ENCODE measurements around the gene ANKRD52.
"Not testable (repeated sequence)": the region's sequence is repeated elsewhere in the genome, so short reads cannot be mapped to it uniquely, and the experiment has no call there.

ANKRD52 gene

GRCh38 chr12:56286044-56286830 is 28.1 kb upstream of the ANKRD52 start:
- H3K4me3 Mint-ChIP-seq, result no peak overlapping the region
- H3K4me1 Mint-ChIP-seq (ENCODE audit: low read depth), result peaks cover 12% of the 10 kb centered on the region
- H3K27me3 Mint-ChIP-seq, result no peaks in the 10 kb centered on the region
- no peaks in the 10 kb centered on the region for H3K9me3 Mint-ChIP-seq
- peaks cover 62% of the 10 kb centered on the region for H3K36me3 Mint-ChIP-seq (ENCODE audit: low read depth)
- H3K27ac Mint-ChIP-seq, result no peak overlapping the region

- not testable (repeated sequence) for H3K27ac Mint-ChIP-seq; H3K27me3 Mint-ChIP-seq; H3K4me1 Mint-ChIP-seq (ENCODE audit: low read depth); H3K4me3 Mint-ChIP-seq; H3K9me3 Mint-ChIP-seq
- peaks cover 54% of the 10 kb centered on the region for H3K36me3 Mint-ChIP-seq (ENCODE audit: low read depth)
These were observed 26.1 kb upstream of the ANKRD52 start for GRCh38 chr12:56284263-56284662.

GRCh38 chr12:56282579-56282978 is 24.4 kb upstream of the ANKRD52 start:
- no peaks in the 10 kb centered on the region for H3K4me1 Mint-ChIP-seq (ENCODE audit: low read depth)
- H3K9me3 Mint-ChIP-seq, result no peaks in the 10 kb centered on the region
- H3K4me3 Mint-ChIP-seq, result no peak overlapping the region
- peaks cover 60% of the 10 kb centered on the region for H3K36me3 Mint-ChIP-seq (ENCODE audit: low read depth)
- no peak overlapping the region for H3K27ac Mint-ChIP-seq
- no peaks in the 10 kb centered on the region for H3K27me3 Mint-ChIP-seq

GRCh38 chr12:56282030-56282429 is 23.8 kb upstream of the ANKRD52 start:
- Mint-ChIP-seq H3K27me3 (no peaks in the 10 kb centered on the region), H3K27ac (no peak overlapping the region), H3K4me3 (no peak overlapping the region), H3K4me1 (ENCODE audit: low read depth) (no peaks in the 10 kb centered on the region), H3K9me3 (no peaks in the 10 kb centered on the region), H3K36me3 (ENCODE audit: low read depth) (peaks cover 61% of the 10 kb centered on the region)

GRCh38 chr12:56280849-56281248 is 22.7 kb upstream of the ANKRD52 start:
- no peak overlapping the region for H3K4me3 Mint-ChIP-seq
- H3K27me3 Mint-ChIP-seq, result no peaks in the 10 kb centered on the region
- H3K36me3 Mint-ChIP-seq (ENCODE audit: low read depth), result peaks cover 57% of the 10 kb centered on the region
- peak overlapping the region; percentile 50 for H3K27ac Mint-ChIP-seq
- H3K9me3 Mint-ChIP-seq, result no peaks in the 10 kb centered on the region
- no peaks in the 10 kb centered on the region for H3K4me1 Mint-ChIP-seq (ENCODE audit: low read depth)

GRCh38 chr12:56278905-56279304 is 20.7 kb upstream of the ANKRD52 start:
- H3K4me1 Mint-ChIP-seq (ENCODE audit: low read depth), result no peaks in the 10 kb centered on the region
- no peaks in the 10 kb centered on the region for H3K9me3 Mint-ChIP-seq
- H3K4me3 Mint-ChIP-seq, result no peak overlapping the region
- peaks cover 64% of the 10 kb centered on the region for H3K36me3 Mint-ChIP-seq (ENCODE audit: low read depth)
- no peaks in the 10 kb centered on the region for H3K27me3 Mint-ChIP-seq
- H3K27ac Mint-ChIP-seq, result no peak overlapping the region

- H3K27ac Mint-ChIP-seq, result no peak overlapping the region
- no peaks in the 10 kb centered on the region for H3K27me3 Mint-ChIP-seq
- H3K36me3 Mint-ChIP-seq (ENCODE audit: low read depth), result peaks cover 62% of the 10 kb centered on the region
- no peaks in the 10 kb centered on the region for H3K9me3 Mint-ChIP-seq
- no peaks in the 10 kb centered on the region for H3K4me1 Mint-ChIP-seq (ENCODE audit: low read depth)
- no peak overlapping the region for H3K4me3 Mint-ChIP-seq
These were observed 16.1 kb upstream of the ANKRD52 start for GRCh38 chr12:56274299-56274698.

GRCh38 chr12:56272468-56272867 is 14.3 kb upstream of the ANKRD52 start:
- not testable (repeated sequence) for H3K27ac Mint-ChIP-seq; H3K9me3 Mint-ChIP-seq; H3K4me1 Mint-ChIP-seq (ENCODE audit: low read depth); H3K4me3 Mint-ChIP-seq; H3K27me3 Mint-ChIP-seq
- H3K36me3 Mint-ChIP-seq (ENCODE audit: low read depth), result peaks cover 50% of the 10 kb centered on the region

- Mint-ChIP-seq H3K4me3 (no peak overlapping the region), H3K27me3 (no peaks in the 10 kb centered on the region), H3K4me1 (ENCODE audit: low read depth) (peaks cover 13% of the 10 kb centered on the region), H3K36me3 (ENCODE audit: low read depth) (peaks cover 46% of the 10 kb centered on the region), H3K9me3 (no peaks in the 10 kb centered on the region), H3K27ac (no peak overlapping the region)
These were observed 12.8 kb upstream of the ANKRD52 start for GRCh38 chr12:56271031-56271430.

- peaks cover 19% of the 10 kb centered on the region for H3K36me3 Mint-ChIP-seq (ENCODE audit: low read depth)
- peaks cover 17% of the 10 kb centered on the region for H3K4me1 Mint-ChIP-seq (ENCODE audit: low read depth)
- no peak overlapping the region for H3K27ac Mint-ChIP-seq
- no peaks in the 10 kb centered on the region for H3K9me3 Mint-ChIP-seq
- H3K27me3 Mint-ChIP-seq, result no peaks in the 10 kb centered on the region
- peak overlapping the region; percentile 86 for H3K4me3 Mint-ChIP-seq
These were observed 9.4 kb upstream of the ANKRD52 start for GRCh38 chr12:56267443-56268071.

GRCh38 chr12:56266693-56267442 is 8.7 kb upstream of the ANKRD52 start, which contains the start of gene COQ10A:
TSS of gene COQ10A (plus strand) at chr12:56266942. CDS start at chr12:56267119, 177 bp downstream.
- H3K4me1 Mint-ChIP-seq (ENCODE audit: low read depth), result peaks cover 17% of the 10 kb centered on the region
- no peaks in the 10 kb centered on the region for H3K27me3 Mint-ChIP-seq
- H3K4me3 Mint-ChIP-seq, result peak within 1 kb of the TSS; percentile 86
- H3K27ac Mint-ChIP-seq, result peak within 1 kb of the TSS; percentile 82
- peaks cover 16% of the 10 kb centered on the region for H3K36me3 Mint-ChIP-seq (ENCODE audit: low read depth)
- H3K9me3 Mint-ChIP-seq, result no peaks in the 10 kb centered on the region

GRCh38 chr12:56266068-56266692 is 8.0 kb upstream of the ANKRD52 start:
- not testable (repeated sequence) for H3K27me3 Mint-ChIP-seq, H3K9me3 Mint-ChIP-seq
- peaks cover 17% of the 10 kb centered on the region for H3K4me1 Mint-ChIP-seq (ENCODE audit: low read depth)

GRCh38 chr12:56262955-56263354 is 4.8 kb upstream of the ANKRD52 start:
- H3K4me3 Mint-ChIP-seq; H3K36me3 Mint-ChIP-seq (ENCODE audit: low read depth); H3K9me3 Mint-ChIP-seq; H3K27me3 Mint-ChIP-seq; H3K27ac Mint-ChIP-seq: not testable (repeated sequence)
- H3K4me1 Mint-ChIP-seq (ENCODE audit: low read depth), result peaks cover 23% of the 10 kb centered on the region

More at GRCh38 chr12:56266068-56266692, 8.0 kb upstream of the ANKRD52 start:
- Mint-ChIP-seq H3K27ac (peak overlapping the region; percentile 82), H3K36me3 (ENCODE audit: low read depth) (peaks cover 12% of the 10 kb centered on the region), H3K4me3 (peak overlapping the region; percentile 86)

- Mint-ChIP-seq H3K4me1 (ENCODE audit: low read depth) (peaks cover 23% of the 10 kb centered on the region), H3K27me3 (no peaks in the 10 kb centered on the region), H3K4me3 (no peak overlapping the region), H3K36me3 (ENCODE audit: low read depth) (peaks cover 5% of the 10 kb centered on the region), H3K27ac (no peak overlapping the region), H3K9me3 (no peaks in the 10 kb centered on the region)
These were observed 3.5 kb upstream of the ANKRD52 start for GRCh38 chr12:56261503-56262232.
